Lower lobe of right lung (tissue), 2 donors: ENCODE results near the gene KRTAP1-1. TPM values are rescaled to one million over a fixed set of nuclear protein-coding genes. Genes with fewer than 3 reads are reported as not detected.
A peak's percentile ranks its signal among the peaks of the same experiment; 100 is the strongest.
"Not testable (repeated sequence)": the region's sequence is repeated elsewhere in the genome, so short reads cannot be mapped to it uniquely, and the experiment has no call there.

Experiments used
- ATAC-seq, 2 donors: fragments of 200-7000 bp; cut with Tn5 transposase; one replicate each; pipeline ENCODE4 v1.9.1; 2020 to 2022; ENCODE audit warnings: mild to moderate bottlenecking in 2 of 2, moderate library complexity in 2 of 2
- DNase-seq: peaks from one replicate; pipeline ENCODE4 v3.0.0-alpha.2; 2020
- H3K27ac ChIP-seq: fragments of 200-600 bp; one replicate; pipeline ENCODE4 v1.8.0; 2022
- H3K27me3 ChIP-seq: fragments of 200-600 bp; one replicate; pipeline ENCODE4 v1.8.0; 2022; ENCODE audit warnings: low read depth
- H3K36me3 ChIP-seq: fragments of 200-600 bp; one replicate; pipeline ENCODE4 v1.8.0; 2022; ENCODE audit warnings: mild to moderate bottlenecking
- H3K4me1 ChIP-seq: fragments of 200-600 bp; one replicate; pipeline ENCODE4 v1.8.0; 2022
- H3K4me3 ChIP-seq: fragments of 200-600 bp; one replicate; pipeline ENCODE4 v1.8.0; 2022; ENCODE audit warnings: mild to moderate bottlenecking
- H3K9me3 ChIP-seq: fragments of 200-600 bp; one replicate; pipeline ENCODE4 v1.8.0; 2022
- CTCF ChIP-seq: fragments of 200-600 bp; IDR thresholded peaks from one replicate; pipeline ENCODE4 v1.8.0; 2022; ENCODE audit warnings: antibody characterized with exemption, mild to moderate bottlenecking
- intact Hi-C: fragments of 100-400 bp; cut with DNase I; formaldehyde crosslinking; loops from one replicate; pipeline ENCODE4 v1.11.0; 2022
- total RNA-seq: library from RNA; stranded (reverse); fragmentation: NEBNext Ultra II Directional; extraction: Animal tissue kit (Norgen Biotek cat#: 25700); gene quantifications from one replicate; pipeline ENCODE4 v1.2.1, GENCODE V29; 2021
- donor health status: DM: no; HTN: yes; CAD: no; lungs with severe emphysema.

The KRTAP1-1 gene
- total RNA-seq, 1 donor from 2014 or later = not detected

DNA sequence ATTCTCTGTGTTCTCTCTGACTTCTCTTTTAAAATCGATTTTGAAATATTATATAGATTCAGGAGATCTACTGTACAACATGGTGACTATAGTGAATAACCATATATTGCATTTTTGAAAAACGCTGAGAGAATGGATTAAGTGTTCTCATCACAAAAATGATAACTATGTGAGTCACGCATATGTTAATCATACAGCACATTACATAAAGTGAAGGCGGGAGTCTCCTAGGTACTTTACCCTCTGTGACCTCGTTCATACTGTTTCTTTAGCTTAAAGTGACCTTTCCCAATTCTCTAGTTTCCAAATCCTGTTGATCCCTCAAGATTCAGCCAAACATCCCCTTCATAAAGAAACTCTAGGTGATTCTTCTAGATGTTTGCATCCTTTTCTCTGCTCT lies 38.4 kb downstream of the KRTAP1-1 start:
- no peaks in the 10 kb centered on the region for H3K9me3 ChIP-seq
- intact Hi-C loops = no loop called here
- no peaks in the 10 kb centered on the region for H3K4me1 ChIP-seq
- peak in 1 of 2 donors; percentile 56 for ATAC-seq
- no peak overlapping the region for H3K4me3 ChIP-seq
- no peak overlapping the region for H3K27ac ChIP-seq
- no peaks in the 10 kb centered on the region for H3K36me3 ChIP-seq
- TF ChIP-seq CTCF = no peak
- no peak for DNase-seq
- H3K27me3 ChIP-seq = no peaks in the 10 kb centered on the region

GRCh38 chr17:41001795-41002194 lies 39.5 kb downstream of the KRTAP1-1 start:
- Histone ChIP-seq H3K27me3 (no peaks in the 10 kb centered on the region), H3K36me3 (no peaks in the 10 kb centered on the region), H3K9me3 (no peaks in the 10 kb centered on the region), H3K4me1 (no peaks in the 10 kb centered on the region), H3K27ac (no peak overlapping the region), H3K4me3 (no peak overlapping the region)
- no peak for DNase-seq
- no peak for ATAC-seq
- no peak for TF ChIP-seq CTCF
- intact Hi-C loops = no loop called here

DNA sequence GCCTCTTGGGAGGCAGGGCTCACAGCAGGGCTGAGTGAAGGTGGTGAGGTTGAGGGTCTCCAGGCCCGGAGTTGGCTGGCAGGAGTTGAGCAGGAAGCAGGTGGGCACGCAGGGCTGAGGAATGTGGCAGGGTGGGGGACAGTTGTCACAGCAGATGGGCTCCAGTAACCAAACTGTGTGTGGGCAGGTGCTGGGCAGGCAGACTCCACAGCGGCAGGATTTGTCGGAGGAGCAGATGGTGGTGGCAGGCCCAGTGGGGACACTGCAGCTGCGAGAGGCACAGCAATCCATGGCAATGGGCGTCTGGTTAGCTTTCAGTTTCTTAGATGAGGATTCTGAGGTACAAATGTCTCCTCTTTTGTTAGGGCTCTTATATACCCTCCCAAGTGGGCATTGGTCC lies 41.7 kb downstream of the KRTAP1-1 start, which contains the start of gene KRTAP3-2:
Gene KRTAP3-2, minus strand, starts transcription at position 344 of the 400 bp plus-strand sequence. Its CDS starts 53 bp downstream, at position 291.
- ATAC-seq, H3K9me3 ChIP-seq, DNase-seq, H3K4me1 ChIP-seq, H3K4me3 ChIP-seq, H3K36me3 ChIP-seq, H3K27ac ChIP-seq, intact Hi-C loops, H3K27me3 ChIP-seq: not testable (repeated sequence)

DNA sequence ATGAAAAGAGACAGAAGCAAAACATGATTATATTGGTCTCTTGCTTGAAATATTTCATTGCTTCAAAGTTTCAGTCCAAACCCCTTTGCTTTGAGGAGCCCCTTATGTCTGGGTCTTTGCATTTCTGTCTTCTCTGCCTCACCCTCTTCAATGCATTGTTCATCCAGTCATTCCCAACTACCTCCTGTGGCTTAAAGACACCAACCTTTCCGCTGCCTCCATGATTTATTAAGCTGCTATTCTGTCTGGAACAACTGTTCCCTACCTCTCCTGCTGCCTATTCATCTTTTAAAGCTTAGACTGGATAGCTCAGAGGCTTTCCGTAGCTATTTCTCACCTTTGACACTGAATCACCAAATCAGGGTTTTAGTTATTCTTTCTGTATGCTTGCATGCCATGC lies 43.9 kb downstream of the KRTAP1-1 start:
- TF ChIP-seq CTCF = no peak
- DNase-seq = no peak
- Histone ChIP-seq H3K4me3 (no peak overlapping the region), H3K4me1 (no peaks in the 10 kb centered on the region), H3K36me3 (no peaks in the 10 kb centered on the region), H3K27me3 (no peaks in the 10 kb centered on the region), H3K27ac (no peak overlapping the region), H3K9me3 (no peaks in the 10 kb centered on the region)
- intact Hi-C loops = no loop called here
- ATAC-seq = no peak

DNA sequence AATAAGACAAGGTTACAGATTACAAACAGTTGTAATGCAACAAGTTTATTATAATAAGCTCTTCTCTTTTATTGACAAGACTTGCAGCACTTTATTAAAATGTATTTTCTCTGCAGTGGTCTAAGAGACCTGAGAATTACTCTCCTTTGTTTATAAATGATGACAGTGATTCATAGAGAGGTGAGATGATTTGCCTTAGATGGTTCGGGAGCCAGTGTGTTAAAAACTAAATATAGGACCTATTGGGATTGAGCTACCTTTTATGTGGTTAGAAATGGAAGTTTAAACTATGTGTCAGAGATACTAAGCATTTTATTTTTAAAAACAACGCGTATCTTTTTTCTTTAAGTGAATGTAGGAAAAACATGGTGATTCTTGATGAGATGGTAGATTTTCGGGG lies 44.4 kb downstream of the KRTAP1-1 start:
- ATAC-seq = no peak
- H3K9me3 ChIP-seq = no peaks in the 10 kb centered on the region
- intact Hi-C loops = no loop called here
- no peaks in the 10 kb centered on the region for H3K27me3 ChIP-seq
- no peak for TF ChIP-seq CTCF
- H3K4me1 ChIP-seq = no peaks in the 10 kb centered on the region
- H3K27ac ChIP-seq = no peak overlapping the region
- DNase-seq = no peak
- H3K4me3 ChIP-seq = no peak overlapping the region
- H3K36me3 ChIP-seq = no peaks in the 10 kb centered on the region

DNA sequence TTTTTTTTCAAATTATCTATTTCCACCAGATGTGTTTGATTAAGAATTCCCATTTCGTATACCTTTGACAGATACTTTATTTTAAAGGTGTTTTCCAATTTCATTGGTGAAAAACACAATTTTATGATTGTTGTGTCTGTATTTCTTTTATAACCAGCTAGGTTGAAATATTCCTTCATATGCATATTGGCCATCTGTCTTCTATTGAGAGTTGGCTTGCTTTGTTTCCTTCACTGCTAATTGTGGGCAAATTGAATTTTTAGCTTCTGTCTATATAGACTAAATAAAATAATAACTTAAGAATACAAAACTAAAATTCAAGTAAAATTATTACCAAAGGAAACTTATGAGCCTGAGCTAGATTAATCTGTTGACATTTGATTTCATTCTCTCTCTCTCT lies 46.1 kb downstream of the KRTAP1-1 start:
- Histone ChIP-seq H3K36me3 (no peaks in the 10 kb centered on the region), H3K27ac (no peak overlapping the region), H3K4me3 (no peak overlapping the region), H3K4me1 (no peaks in the 10 kb centered on the region), H3K9me3 (no peaks in the 10 kb centered on the region), H3K27me3 (no peaks in the 10 kb centered on the region)
- no peak for TF ChIP-seq CTCF
- ATAC-seq (no peak), DNase-seq (no peak)
- intact Hi-C loops = no loop called here
